GM18511 (cell line): ENCODE data around the gene PLXDC2.

Source experiments
- ATAC-seq: cut with Tn5 transposase; IDR thresholded peaks from one replicate; pipeline ENCODE4 v1.9.1; 2021; ENCODE audit warnings: mild to moderate bottlenecking, moderate library complexity; ENCODE audit not compliant: unreplicated experiment

Gene PLXDC2

DNA sequence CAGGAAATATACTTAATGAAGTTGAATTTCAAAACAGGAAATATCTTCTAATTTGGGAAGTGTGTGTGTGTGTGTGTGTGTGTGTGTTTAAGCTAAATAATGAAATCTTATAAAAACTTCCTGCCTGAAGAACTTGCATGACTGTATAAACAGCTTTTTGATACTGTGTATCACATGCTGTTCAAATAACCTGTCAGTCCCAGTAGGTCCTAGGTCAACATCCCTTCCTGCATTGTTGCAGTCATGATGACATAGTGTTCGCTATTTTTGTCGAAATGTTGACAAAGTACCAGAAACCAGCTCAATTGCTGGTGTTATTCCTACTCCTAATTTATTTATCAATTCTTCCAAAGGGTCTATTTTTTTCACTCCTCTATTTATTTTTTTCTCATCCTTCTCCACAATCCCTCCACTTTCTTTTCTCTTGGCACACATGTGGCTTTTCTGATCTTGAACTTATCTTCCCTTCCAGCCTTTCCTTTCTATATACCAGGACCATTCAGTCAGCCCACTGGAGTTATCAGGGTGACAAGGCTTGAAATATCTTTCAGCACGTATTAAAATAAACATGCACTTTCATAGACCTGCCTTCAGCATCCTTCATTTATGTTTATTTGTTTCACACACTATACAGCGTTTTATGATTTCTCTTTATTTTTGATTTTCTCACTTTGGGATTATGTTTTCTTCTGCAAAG is 115.8 kb downstream of the PLXDC2 start:
- ATAC-seq: no peak

- ATAC-seq: no peak
Observed at GRCh38 chr10:19932806-19933371, 116.7 kb downstream of the PLXDC2 start.

GRCh38 chr10:19933772-19934171 is 117.5 kb downstream of the PLXDC2 start:
- ATAC-seq: no peak

DNA sequence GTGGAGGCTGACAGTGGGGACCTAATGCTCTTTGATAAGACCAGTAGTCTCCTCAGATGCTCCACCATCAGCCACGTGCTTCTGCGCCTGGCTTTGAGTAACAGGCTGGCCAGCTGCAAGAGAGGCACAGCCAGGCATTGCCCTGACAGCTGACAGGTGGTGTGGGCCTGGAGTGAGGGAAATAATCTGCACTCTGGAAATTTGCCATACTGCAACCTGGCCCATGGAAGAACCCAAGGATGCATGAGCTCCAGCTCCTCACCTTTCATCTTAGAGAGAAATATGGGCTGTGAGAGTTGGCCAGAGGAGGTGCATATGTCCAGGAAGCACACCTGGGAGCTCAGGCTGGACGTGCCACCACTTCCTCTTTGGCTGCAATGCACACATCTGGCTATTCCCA is 118.9 kb downstream of the PLXDC2 start:
- ATAC-seq: no peak

DNA sequence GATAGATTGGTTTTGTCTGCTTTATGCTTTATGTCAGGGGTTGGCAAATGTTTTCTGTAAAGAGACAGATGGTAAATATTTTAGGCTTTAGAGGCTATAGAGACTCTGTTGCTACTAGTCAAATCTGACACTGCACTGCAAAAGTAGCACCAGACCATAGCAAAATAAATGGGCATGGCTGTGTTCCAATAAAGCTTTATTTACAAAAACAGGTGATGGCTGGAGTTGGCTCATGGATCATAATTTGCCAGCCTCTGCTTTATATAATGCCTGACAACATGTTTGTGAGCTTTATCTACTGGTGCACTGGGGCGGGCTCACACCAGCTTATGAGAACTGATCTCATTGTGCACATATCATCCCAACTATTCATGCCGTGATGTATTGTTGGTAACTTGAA is 120.1 kb downstream of the PLXDC2 start:
- ATAC-seq: no peak

DNA sequence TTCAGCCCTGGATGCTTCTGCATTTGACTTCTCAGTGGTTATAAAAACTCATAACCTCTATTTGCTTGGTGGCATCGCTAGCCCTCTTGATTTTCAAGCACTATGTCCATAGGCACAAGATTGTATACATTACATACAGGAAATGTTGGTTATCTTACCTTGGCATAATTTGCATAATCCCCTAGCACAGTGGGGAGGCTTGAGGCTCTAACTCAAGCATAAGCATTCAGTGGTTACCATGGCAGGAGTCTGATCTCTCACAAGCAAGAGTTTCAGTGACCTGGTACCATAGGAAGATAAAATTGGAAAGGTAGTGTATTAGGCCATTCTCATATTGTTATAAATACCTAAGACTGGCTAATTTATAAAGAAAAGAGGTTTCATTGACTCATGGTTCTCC is 121.8 kb downstream of the PLXDC2 start:
- ATAC-seq: no peak

DNA sequence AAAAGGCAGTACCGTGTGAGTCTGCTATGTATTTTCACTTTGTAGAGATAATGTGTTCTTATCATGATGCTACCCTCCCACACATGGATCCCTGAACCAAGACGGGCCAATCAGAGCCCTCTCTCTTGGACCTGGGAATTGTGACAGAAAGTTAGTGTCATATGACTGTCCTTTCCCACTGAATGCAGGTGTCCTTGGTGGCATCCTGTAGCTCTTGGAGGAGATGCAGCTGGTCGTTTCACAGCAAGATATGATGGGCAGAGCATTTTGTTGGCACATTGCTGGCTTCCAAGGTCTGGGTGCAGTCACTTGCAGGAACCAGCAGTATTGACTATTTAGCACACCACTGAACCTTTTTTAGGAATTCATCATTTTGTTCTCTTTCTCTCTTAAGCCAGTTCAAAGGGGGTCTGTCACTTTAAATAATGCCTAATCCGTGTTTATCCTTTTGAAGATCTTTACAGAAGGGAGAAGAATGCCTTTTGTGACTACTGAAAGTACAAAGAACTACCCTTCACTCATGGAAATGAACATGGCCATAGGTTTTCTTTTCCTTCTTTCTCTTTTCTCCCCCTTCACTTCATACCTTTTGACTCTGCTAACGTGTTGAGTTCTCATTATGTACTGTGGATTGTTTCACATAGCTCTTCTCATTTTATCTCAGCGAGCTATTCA is 125.1 kb downstream of the PLXDC2 start:
- ATAC-seq: no peak

DNA sequence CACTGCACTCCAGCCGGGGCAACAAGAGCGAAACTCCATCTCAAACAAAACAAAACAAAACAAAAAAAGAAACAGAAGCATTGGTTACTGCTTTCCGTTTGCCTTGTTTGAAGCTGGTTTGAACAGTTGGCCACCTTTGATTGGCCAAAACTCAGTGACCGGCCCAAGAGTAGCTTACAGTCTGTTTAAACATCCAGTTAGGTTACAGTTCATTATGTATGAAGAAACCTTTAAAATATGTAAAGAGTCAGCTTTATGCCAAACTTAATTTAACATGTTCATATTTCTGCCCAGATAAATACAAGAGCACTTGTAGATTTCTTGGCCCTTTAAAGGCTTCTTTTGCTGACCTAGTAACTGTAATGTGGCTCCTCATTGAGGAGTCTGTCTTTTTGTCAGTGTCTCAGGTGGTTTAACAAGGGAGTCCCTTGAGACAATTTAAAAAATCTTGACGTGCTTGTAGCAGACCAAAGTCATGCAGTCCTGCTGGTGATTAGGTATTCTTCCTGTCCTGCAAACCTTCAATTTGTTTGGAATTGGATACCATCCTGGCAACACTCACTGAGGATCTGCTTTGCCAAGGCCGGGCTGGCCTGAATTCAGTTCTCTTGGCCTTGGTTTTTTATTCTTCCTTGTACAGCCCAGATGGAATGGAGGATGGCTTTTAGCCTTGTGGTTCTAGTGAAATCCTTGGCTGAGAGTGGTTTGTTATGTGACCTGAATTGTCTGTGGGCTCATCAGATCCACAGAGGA is 128.9 kb downstream of the PLXDC2 start:
- no peak for ATAC-seq

DNA sequence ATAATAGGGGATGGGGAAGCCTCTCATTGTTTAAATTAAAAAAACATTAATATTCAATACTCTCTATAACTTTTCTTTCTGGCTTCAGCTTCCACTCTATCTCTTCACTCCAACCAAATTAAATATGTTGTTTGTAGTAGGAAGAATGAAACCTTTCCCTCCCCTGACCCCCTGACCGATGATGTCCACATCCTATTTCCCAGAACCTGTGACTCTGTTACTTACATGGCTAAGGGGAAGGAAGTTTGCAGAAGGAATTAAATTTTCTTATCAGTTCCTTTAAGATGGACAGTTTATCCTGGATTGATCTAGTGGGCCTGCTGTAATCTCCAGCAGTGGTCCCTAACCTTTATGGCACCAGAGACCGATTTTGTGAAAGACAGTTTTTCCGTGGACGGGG is 130.0 kb downstream of the PLXDC2 start:
- ATAC-seq: no peak

- ATAC-seq: peak; percentile 44
Observed at GRCh38 chr10:19946791-19947190, 130.6 kb downstream of the PLXDC2 start.

- peak; percentile 34 for ATAC-seq
Observed at GRCh38 chr10:19947215-19947614, 131.0 kb downstream of the PLXDC2 start.

DNA sequence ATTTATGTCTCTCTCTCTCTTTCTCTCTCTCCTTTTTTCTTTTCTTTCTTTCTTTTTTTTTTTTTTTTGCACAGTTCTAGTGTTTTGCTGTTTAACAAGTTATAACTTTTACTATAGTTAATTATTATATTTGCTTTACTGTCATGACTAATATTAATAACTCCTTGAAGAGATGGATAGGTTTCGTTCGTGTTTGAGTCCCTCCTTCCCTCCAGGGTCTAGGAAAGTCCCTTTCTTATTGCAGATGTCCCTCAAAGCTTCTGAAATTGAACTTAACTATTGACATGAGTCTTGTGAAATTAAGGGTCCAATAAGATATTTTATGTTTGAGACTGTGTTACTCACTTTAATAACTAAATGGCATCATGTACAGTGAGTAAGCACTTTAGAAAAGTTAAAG is 131.4 kb downstream of the PLXDC2 start:
- peak; percentile 70 for ATAC-seq

GRCh38 chr10:19952224-19953010 is 136.2 kb downstream of the PLXDC2 start:
- ATAC-seq: no peak

DNA sequence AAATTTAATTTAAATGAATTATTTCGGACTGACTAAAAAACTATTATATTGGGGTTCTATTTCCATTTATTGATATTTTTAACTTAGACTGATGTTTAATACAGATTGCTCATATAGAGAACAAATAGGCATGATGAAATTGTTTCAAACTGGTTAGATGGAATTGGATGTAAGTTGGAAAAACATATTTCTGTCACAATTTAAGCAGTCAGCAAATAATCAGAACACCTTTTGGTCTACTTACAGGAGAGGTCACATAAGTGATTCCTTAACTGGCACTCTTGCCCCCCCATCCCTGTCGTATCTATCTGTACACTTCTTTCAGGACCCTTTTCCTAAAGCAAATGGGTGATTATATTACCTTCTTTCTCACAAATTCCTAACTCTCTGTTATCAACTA is 138.4 kb downstream of the PLXDC2 start:
- ATAC-seq: no peak

GRCh38 chr10:19956516-19957032 is 140.3 kb downstream of the PLXDC2 start:
- ATAC-seq: no peak

DNA sequence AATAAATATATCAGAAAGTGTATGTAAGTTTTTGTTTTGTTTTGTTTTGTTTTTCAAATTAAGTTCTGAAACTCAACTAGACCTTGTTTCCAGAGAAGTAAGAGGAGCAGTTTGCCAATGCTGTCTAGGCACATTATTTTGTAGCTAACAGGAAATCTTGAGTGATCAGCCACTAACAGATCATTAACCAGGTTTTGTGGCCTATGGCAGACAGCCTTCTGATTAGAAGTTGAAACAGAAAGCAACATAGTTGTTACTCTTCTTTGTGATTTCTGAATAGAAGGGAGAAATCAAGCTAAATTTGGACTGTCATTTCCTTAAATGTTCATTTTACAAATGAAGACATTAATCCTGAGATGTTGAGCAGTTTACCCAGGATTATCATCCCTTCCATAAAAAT is 142.6 kb downstream of the PLXDC2 start:
- ATAC-seq: peak; percentile 90

GRCh38 chr10:19961076-19962053 is 145.1 kb downstream of the PLXDC2 start:
- ATAC-seq: no peak

- ATAC-seq: no peak
Observed at GRCh38 chr10:19964625-19965024, 148.4 kb downstream of the PLXDC2 start.

DNA sequence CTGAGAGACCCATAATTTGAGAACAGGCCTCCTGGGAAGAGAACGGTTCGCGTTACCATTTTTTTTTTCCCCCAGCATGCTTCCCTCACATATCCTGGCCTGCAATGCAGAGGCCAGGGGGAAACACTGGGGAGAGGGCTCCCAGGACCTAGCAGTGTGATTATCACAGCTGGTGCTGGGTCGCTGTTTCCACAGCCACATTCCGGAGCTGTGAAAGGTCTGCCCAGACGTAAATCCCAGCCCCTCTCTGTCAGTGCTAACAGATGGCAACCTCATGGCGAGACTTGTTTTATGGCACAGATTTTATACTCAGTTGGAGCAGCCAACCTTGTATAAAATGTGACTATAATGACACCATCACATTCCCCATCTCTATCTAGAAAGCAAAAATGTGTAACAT is 150.5 kb downstream of the PLXDC2 start:
- ATAC-seq: no peak
